H1 (cell line): ENCODE measurements around the gene CFAP54. TPM values are rescaled to one million over a fixed set of nuclear protein-coding genes. Genes with fewer than 3 reads are reported as not detected.

Source experiments
- CTCF ChIA-PET: fragments of 300-600 bp; sonication (Branson Sonifier 250); formaldehyde crosslinking; loops from one replicate; lab custom pipeline; 2021; ENCODE audit not compliant: partially characterized antibody; lab: Charles Lee
- POLR2A ChIA-PET: fragments of 300-600 bp; sonication (Branson Sonifier 250); formaldehyde crosslinking; loops from one replicate; lab custom pipeline; 2021; ENCODE audit warnings: inconsistent platforms; ENCODE audit not compliant: partially characterized antibody; lab: Charles Lee
- DNase-seq, 2 experiments: peaks; one replicate each; pipeline versions ENCODE4 v3.0.0 to v3.0.0-alpha.2; 2010 to 2022; ENCODE audit warnings: low spot score in 2 of 2, low read depth in 1 of 2, mixed read lengths in 1 of 2
- FAIRE-seq: peaks from 2 replicates; lab custom pipeline; 2011; peaks lifted over from hg19 to GRCh38; lab: Jason Lieb, UNC
- H2AFZ ChIP-seq: 2 replicates; pipeline ENCODE4 v1.8.1; 2012; ENCODE audit warnings: low read length, inconsistent platforms
- H2AK5ac ChIP-seq: 2 replicates; pipeline ENCODE4 v1.6.1; 2013; ENCODE audit warnings: low read depth, low read length
- H2BK120ac ChIP-seq: replicated peaks from 2 replicates; pipeline ENCODE3; 2013; ENCODE audit warnings: low read depth, low read length, inconsistent platforms
- H2BK12ac ChIP-seq: 2 replicates; pipeline ENCODE4 v1.6.1; 2013; ENCODE audit warnings: low read depth, low read length
- H2BK15ac ChIP-seq: 2 replicates; pipeline ENCODE4 v1.6.1; 2013; ENCODE audit warnings: low read length
- H2BK20ac ChIP-seq: 2 replicates; pipeline ENCODE4 v1.6.1; 2013; ENCODE audit warnings: low read length
- H2BK5ac ChIP-seq: 2 replicates; pipeline ENCODE4 v1.6.1; 2013; ENCODE audit warnings: low read depth, low read length
- H3K14ac ChIP-seq: 2 replicates; pipeline ENCODE4 v1.6.1; 2013; ENCODE audit warnings: inconsistent platforms; ENCODE audit not compliant: insufficient read length
- H3K18ac ChIP-seq: 2 replicates; pipeline ENCODE4 v1.6.1; 2013; ENCODE audit warnings: low read length; ENCODE audit errors: extremely low read depth
- H3K23ac ChIP-seq: 2 replicates; pipeline ENCODE4 v1.6.1; 2013; ENCODE audit warnings: inconsistent platforms; ENCODE audit not compliant: insufficient read length
- H3K23me2 ChIP-seq: 2 replicates; pipeline ENCODE4 v1.6.1; 2013; ENCODE audit warnings: low read depth, low read length
- H3K27ac ChIP-seq: 2 replicates; pipeline ENCODE4 v1.6.1; 2011; ENCODE audit warnings: low read depth, low read length, inconsistent platforms
- H3K27me3 ChIP-seq, 4 experiments: replicated peaks in 1 of 4; 1 replicate in 1 of 4; 2 replicates in 3 of 4; pipeline versions ENCODE4 v1.6.1 to v1.8.1; 2011 to 2013; ENCODE audit warnings: low read length in 3 of 4, mild to moderate bottlenecking in 3 of 4, inconsistent platforms in 2 of 4, mixed read lengths in 2 of 4, moderate library complexity in 1 of 4; ENCODE audit not compliant: control insufficient read depth in 3 of 4, insufficient read depth in 3 of 4; ENCODE audit errors: extremely low read depth in 1 of 4
- H3K36me3 ChIP-seq, 4 experiments: 2 replicates each; pipeline versions ENCODE4 v1.6.1 to v1.8.1; 2011 to 2013; ENCODE audit warnings: mild to moderate bottlenecking in 4 of 4, low read length in 3 of 4, moderate library complexity in 2 of 4, control low read depth in 1 of 4, inconsistent platforms in 1 of 4; ENCODE audit not compliant: insufficient read depth in 4 of 4, control insufficient read depth in 2 of 4
- H3K4ac ChIP-seq: replicated peaks from 2 replicates; pipeline ENCODE3; 2013; ENCODE audit warnings: low read length, low read depth, mixed read lengths, inconsistent platforms; ENCODE audit not compliant: insufficient read length
- H3K4me1 ChIP-seq, 4 experiments: replicated peaks in 1 of 4; 1 replicate in 1 of 4; 2 replicates in 3 of 4; pipeline versions ENCODE4 v1.6.1 to v1.8.1; 2011 to 2013; ENCODE audit warnings: low read length in 3 of 4, inconsistent platforms in 2 of 4, mixed read lengths in 1 of 4; ENCODE audit not compliant: insufficient read depth in 4 of 4, control insufficient read depth in 3 of 4
- H3K4me2 ChIP-seq, 2 experiments: 2 replicates each; pipeline versions ENCODE4 v1.6.1 to v1.8.1; 2011 to 2013; ENCODE audit warnings: low read depth in 2 of 2, low read length in 2 of 2, control low read depth in 1 of 2, inconsistent platforms in 1 of 2, mild to moderate bottlenecking in 1 of 2; ENCODE audit not compliant: insufficient read depth in 1 of 2
- H3K4me3 ChIP-seq, 4 experiments: fragments of 200-600, 300-600 bp in 1 of 4; sonication (generic), shearing (Covaris generic), sonication (Bioruptor Twin) in 1 of 4; 2 replicates each; pipeline versions ENCODE4 v1.5.1 to v1.8.1; 2011 to 2016; ENCODE audit warnings: low read length in 4 of 4, low read depth in 3 of 4, control low read depth in 2 of 4, inconsistent platforms in 2 of 4, mild to moderate bottlenecking in 2 of 4, mixed read lengths in 1 of 4, moderate library complexity in 1 of 4; ENCODE audit not compliant: insufficient read depth in 2 of 4; ENCODE audit errors: extremely low read depth in 1 of 4
- H3K56ac ChIP-seq: replicated peaks from 2 replicates; pipeline ENCODE3; 2013; ENCODE audit warnings: low read depth, mild to moderate bottlenecking, mixed read lengths, low read length, inconsistent platforms; ENCODE audit not compliant: insufficient read length
- H3K79me1 ChIP-seq: 2 replicates; pipeline ENCODE4 v1.6.1; 2013; ENCODE audit warnings: low read depth, low read length, control low read depth
- H3K79me2 ChIP-seq, 2 experiments: 2 replicates each; pipeline versions ENCODE4 v1.6.1 to v1.8.1; 2012 to 2013; ENCODE audit warnings: low read length in 2 of 2, mild to moderate bottlenecking in 2 of 2, inconsistent platforms in 1 of 2; ENCODE audit not compliant: insufficient read depth in 2 of 2, control insufficient read depth in 1 of 2
- H3K9ac ChIP-seq, 4 experiments: replicated peaks in 1 of 4; 1 replicate in 1 of 4; 2 replicates in 3 of 4; pipeline versions ENCODE4 v1.6.1 to v1.8.1; 2011 to 2013; ENCODE audit warnings: low read depth in 3 of 4, low read length in 3 of 4, control low read depth in 2 of 4, mild to moderate bottlenecking in 2 of 4, moderate library complexity in 2 of 4, inconsistent platforms in 1 of 4; ENCODE audit errors: extremely low read depth in 1 of 4
- H3K9me3 ChIP-seq, 2 experiments: 2 replicates each; pipeline versions ENCODE4 v1.6.1 to v1.8.1; 2012 to 2013; ENCODE audit warnings: mild to moderate bottlenecking in 2 of 2, moderate library complexity in 2 of 2, control low read depth in 1 of 2, inconsistent platforms in 1 of 2, low read depth in 1 of 2, low read length in 1 of 2, mixed read lengths in 1 of 2; ENCODE audit not compliant: insufficient read depth in 2 of 2
- H4K20me1 ChIP-seq, 2 experiments: replicated peaks in 1 of 2; 2 replicates each; pipeline versions ENCODE3 to v1.8.1; 2011 to 2013; ENCODE audit warnings: inconsistent platforms in 2 of 2, low read length in 2 of 2, mild to moderate bottlenecking in 1 of 2; ENCODE audit not compliant: insufficient read depth in 2 of 2, control insufficient read depth in 1 of 2
- H4K5ac ChIP-seq: 2 replicates; pipeline ENCODE4 v1.6.1; 2013; ENCODE audit warnings: low read length, low read depth, mixed read lengths, inconsistent platforms; ENCODE audit not compliant: insufficient read length
- H4K8ac ChIP-seq: 2 replicates; pipeline ENCODE4 v1.8.0; 2013; ENCODE audit warnings: mild to moderate bottlenecking, moderate library complexity, low read length, inconsistent platforms; ENCODE audit not compliant: insufficient read depth; ENCODE audit errors: extremely low read depth
- H4K91ac ChIP-seq: replicated peaks from 2 replicates; pipeline ENCODE3; 2013; ENCODE audit warnings: low read length, mixed read lengths, inconsistent platforms; ENCODE audit not compliant: insufficient read length
- CBX8 ChIP-seq: fragments of 300-800, 300-1000 bp; sonication (generic); IDR thresholded peaks from 2 replicates; pipeline ENCODE4 v1.7.1; 2016; ENCODE audit warnings: low read depth, low read length, borderline replicate concordance
- WGBS, 2 experiments: shearing (Covaris generic) in 1 of 2; methylation state at CpG; one replicate each; pipeline versions ENCODE4 v1.1.6 to v1.1.7; 2013 to 2015; ENCODE audit warnings: low lambda C conversion rate in 2 of 2, mixed read lengths in 2 of 2, inconsistent platforms in 1 of 2, low coverage in 1 of 2, missing lambda C conversion rate in 1 of 2; ENCODE audit not compliant: insufficient replicate concordance in 2 of 2, insufficient coverage in 1 of 2, insufficient read length in 1 of 2; ENCODE audit errors: extremely low coverage in 1 of 2, missing lambda C conversion rate in 1 of 2; 5-methylcytosine and 5-hydroxymethylcytosine counted together
- polyA plus RNA-seq, 7 experiments: library from polyadenylated mRNA; depleted of rRNA in 3 of 7; stranded (reverse) in 5 of 7; unstranded in 2 of 7; fragments of >200 nt in 5 of 7; fragments of 200-250 nt in 2 of 7; gene quantifications; 1 replicate in 5 of 7; 2 replicates in 1 of 7; 4 replicates in 1 of 7; pipeline versions ENCODE4 v1.2.1 to v1.2.3, GENCODE V29; 2011 to 2013; ENCODE audit warnings: missing spikeins in 2 of 7, mixed read lengths in 2 of 7
- total RNA-seq: library from RNA; stranded (reverse); fragmentation: NEBNext Ultra II Directional; extraction: Animal tissue kit (Norgen Biotek cat#: 25700); gene quantifications from 2 replicates; pipeline ENCODE4 v1.2.1, GENCODE V29; 2021

CFAP54 gene
- total and polyA plus RNA-seq, 2 of the 8 experiments (the other 6 are each of a cell fraction or from before 2014, with no cell fraction given): 0.17 to 0.33 TPM

DNA sequence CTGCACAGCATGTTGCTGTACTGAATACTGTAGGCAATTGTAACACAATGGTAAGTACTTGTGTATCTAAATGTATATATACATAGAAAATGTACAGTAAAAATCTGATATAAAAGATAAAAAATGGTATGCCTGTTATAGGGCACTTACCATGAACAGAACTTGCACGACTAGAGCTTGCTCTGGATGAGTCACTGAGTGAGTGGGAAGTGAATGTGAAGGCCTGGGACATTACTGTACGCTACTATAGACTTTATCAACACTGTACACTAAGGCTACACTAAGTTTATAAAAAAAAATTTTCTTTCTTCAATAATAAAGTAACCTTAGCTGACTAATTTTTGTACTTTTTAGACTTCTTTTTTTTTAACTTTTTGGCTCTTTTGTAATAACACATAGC lies 393.5 kb downstream of the CFAP54 start:
- Histone ChIP-seq H2BK12ac (no peak overlapping the region), H2BK5ac (no peak overlapping the region), H4K91ac (no peak overlapping the region), H3K79me2 (no peaks in the 10 kb centered on the region), H3K14ac (no peak overlapping the region), H3K9me3 (no peaks in the 10 kb centered on the region), H3K79me1 (no peaks in the 10 kb centered on the region), H2AFZ (no peak overlapping the region), H2BK20ac (no peak overlapping the region), H3K4ac (no peak overlapping the region), H2BK120ac (no peak overlapping the region), H4K20me1 (no peaks in the 10 kb centered on the region), H3K23ac (no peak overlapping the region), H3K27ac (no peak overlapping the region), H3K4me1 (no peaks in the 10 kb centered on the region), H3K23me2 (no peaks in the 10 kb centered on the region; the same call in 1 of the 2 replicates), H4K8ac (no peak overlapping the region), H2AK5ac (no peak overlapping the region), H3K18ac (no peak overlapping the region), H4K5ac (no peak overlapping the region), H3K27me3 (no peaks in the 10 kb centered on the region), H3K4me2 (no peak overlapping the region), H3K36me3 (no peaks in the 10 kb centered on the region), H3K4me3 (no peak overlapping the region), H2BK15ac (no peak overlapping the region), H3K56ac (no peak overlapping the region), H3K9ac (no peak overlapping the region)
- CTCF ChIA-PET: no interaction called here
- DNase-seq: no peak
- no peak for FAIRE-seq
- 89% methylated on average over 2 of the region's 2 CpGs; no CpG with 5 or more reads in 1 of the 2 experiments for WGBS, 2 experiments
- POLR2A ChIA-PET: no interaction called here
- no peak for TF ChIP-seq CBX8
